Muscle of leg (tissue), 11 donors: ENCODE data around the gene MAPK1IP1L. TPM values are rescaled to one million over a fixed set of nuclear protein-coding genes. Genes with fewer than 3 reads are reported as not detected.
A peak's percentile ranks its signal among the peaks of the same experiment; 100 is the strongest.

Experiments
- DNase-seq: peaks from one replicate; pipeline ENCODE4 v3.0.0; 2013
- H3K27ac ChIP-seq: one replicate; pipeline ENCODE4 v1.5.1; 2013; ENCODE audit warnings: mild to moderate bottlenecking, low read length, control low read depth
- H3K27me3 ChIP-seq: one replicate; pipeline ENCODE4 v1.6.1; 2013; ENCODE audit warnings: low read length; ENCODE audit not compliant: control insufficient read depth, insufficient read depth
- H3K36me3 ChIP-seq: one replicate; pipeline ENCODE4 v1.6.1; 2013; ENCODE audit warnings: low read length; ENCODE audit not compliant: control insufficient read depth, insufficient read depth
- H3K4me1 ChIP-seq: one replicate; pipeline ENCODE4 v1.6.1; 2013; ENCODE audit warnings: low read length; ENCODE audit not compliant: control insufficient read depth, insufficient read depth
- H3K4me3 ChIP-seq: one replicate; pipeline ENCODE4 v1.5.1; 2013; ENCODE audit warnings: low read length, control low read depth
- H3K9me3 ChIP-seq: replicated peaks from 2 replicates; pipeline ENCODE4 v1.6.1; 2013; ENCODE audit warnings: low read depth, low read length; ENCODE audit not compliant: control insufficient read depth
- WGBS: methylation state at CpG from one replicate; pipeline ENCODE4 v1.1.5; 2013; ENCODE audit warnings: missing lambda C conversion rate; ENCODE audit not compliant: insufficient coverage; 5-methylcytosine and 5-hydroxymethylcytosine counted together
- polyA plus RNA-seq, 8 donors: library from polyadenylated mRNA; unstranded; fragments of 120-200 nt; gene quantifications; one replicate each; pipeline versions ENCODE4 v1.2.1 to v1.2.3, GENCODE V29; 2013; ENCODE audit warnings: inconsistent platforms in 1 of 8, low replicate concordance in 1 of 8; ENCODE audit not compliant: insufficient read length in 8 of 8, insufficient read depth in 1 of 8
- total RNA-seq: library from RNA; stranded (reverse); fragments of 120-200 nt; gene quantifications from one replicate; pipeline ENCODE4 v1.2.4, GENCODE V29; 2013

The MAPK1IP1L gene
- total and polyA plus RNA-seq, 9 donors, result 22.3 to 65.0 (median 58.0) TPM

- Histone ChIP-seq H3K36me3 (no peaks in the 10 kb centered on the region), H3K27me3 (no peaks in the 10 kb centered on the region), H3K27ac (no peak overlapping the region), H3K4me1 (peaks cover 14% of the 10 kb centered on the region), H3K9me3 (no peaks in the 10 kb centered on the region), H3K4me3 (no peak overlapping the region)
- no peak for DNase-seq
These were observed 36.9 kb downstream of the MAPK1IP1L start for GRCh38 chr14:55088356-55088755.

- H3K9me3 ChIP-seq, result no peaks in the 10 kb centered on the region
- DNase-seq, result peak; percentile 91
- H3K36me3 ChIP-seq, result no peaks in the 10 kb centered on the region
- peak overlapping the region; percentile 80 for H3K27ac ChIP-seq
- H3K27me3 ChIP-seq, result no peaks in the 10 kb centered on the region
- no peak overlapping the region for H3K4me3 ChIP-seq
- peaks cover 16% of the 10 kb centered on the region for H3K4me1 ChIP-seq
- WGBS, result 8% methylated on average over 4 of the region's 4 CpGs
These were observed 40.9 kb downstream of the MAPK1IP1L start for GRCh38 chr14:55092341-55092740.

- DNase-seq, result peak; percentile 56
- Histone ChIP-seq H3K9me3 (no peaks in the 10 kb centered on the region), H3K4me1 (peaks cover 21% of the 10 kb centered on the region)
These were observed 43.1 kb downstream of the MAPK1IP1L start for GRCh38 chr14:55094292-55095157.

GRCh38 chr14:55097881-55098560, 46.6 kb downstream of the MAPK1IP1L start:
- DNase-seq, result peak; percentile 74
- peak overlapping the region; percentile 42 for H3K27ac ChIP-seq
- 80% methylated on average over 1 of the region's 5 CpGs for WGBS

More at GRCh38 chr14:55094292-55095157, 43.1 kb downstream of the MAPK1IP1L start:
- Histone ChIP-seq H3K27ac (no peak overlapping the region), H3K36me3 (no peaks in the 10 kb centered on the region), H3K27me3 (no peaks in the 10 kb centered on the region), H3K4me3 (no peak overlapping the region)
- WGBS, result 70% methylated on average over 2 of the region's 9 CpGs

GRCh38 chr14:55098561-55098898, 47.1 kb downstream of the MAPK1IP1L start:
- Histone ChIP-seq H3K9me3 (no peaks in the 10 kb centered on the region), H3K27ac (peak overlapping the region; percentile 42)

More at GRCh38 chr14:55097881-55098560, 46.6 kb downstream of the MAPK1IP1L start:
- Histone ChIP-seq H3K4me3 (no peak overlapping the region), H3K4me1 (peaks cover 22% of the 10 kb centered on the region), H3K27me3 (no peaks in the 10 kb centered on the region), H3K36me3 (no peaks in the 10 kb centered on the region), H3K9me3 (no peaks in the 10 kb centered on the region)

GRCh38 chr14:55099756-55100155, 48.3 kb downstream of the MAPK1IP1L start:
- no peak overlapping the region for H3K4me3 ChIP-seq
- WGBS, result no CpG with 5 or more reads among the region's 2 CpGs
- peak overlapping the region; percentile 36 for H3K27ac ChIP-seq
- peaks cover 29% of the 10 kb centered on the region for H3K4me1 ChIP-seq
- peaks cover 5% of the 10 kb centered on the region for H3K9me3 ChIP-seq
- DNase-seq, result peak; percentile 97
- no peaks in the 10 kb centered on the region for H3K27me3 ChIP-seq
- no peaks in the 10 kb centered on the region for H3K36me3 ChIP-seq

More at GRCh38 chr14:55098561-55098898, 47.1 kb downstream of the MAPK1IP1L start:
- Histone ChIP-seq H3K27me3 (no peaks in the 10 kb centered on the region), H3K4me3 (no peak overlapping the region), H3K4me1 (peaks cover 26% of the 10 kb centered on the region), H3K36me3 (no peaks in the 10 kb centered on the region)
- no CpG with 5 or more reads among the region's 1 CpG for WGBS
- no peak for DNase-seq

GRCh38 chr14:55101698-55102097, 50.3 kb downstream of the MAPK1IP1L start:
- peaks cover 5% of the 10 kb centered on the region for H3K9me3 ChIP-seq
- H3K36me3 ChIP-seq, result no peaks in the 10 kb centered on the region
- H3K27me3 ChIP-seq, result no peaks in the 10 kb centered on the region
- WGBS, result 100% methylated on average over 1 of the region's 5 CpGs
- peaks cover 29% of the 10 kb centered on the region for H3K4me1 ChIP-seq
- no peak overlapping the region for H3K4me3 ChIP-seq
- DNase-seq, result no peak
- peak overlapping the region; percentile 91 for H3K27ac ChIP-seq

GRCh38 chr14:55102141-55102621, 50.7 kb downstream of the MAPK1IP1L start:
- WGBS, result no CpG with 5 or more reads among the region's 7 CpGs
- no peaks in the 10 kb centered on the region for H3K27me3 ChIP-seq
- peaks cover 5% of the 10 kb centered on the region for H3K9me3 ChIP-seq
- H3K36me3 ChIP-seq, result no peaks in the 10 kb centered on the region
- H3K4me1 ChIP-seq, result peaks cover 30% of the 10 kb centered on the region
- peak; percentile 92 for DNase-seq
- H3K27ac ChIP-seq, result peak overlapping the region; percentile 91
- H3K4me3 ChIP-seq, result no peak overlapping the region

- Histone ChIP-seq H3K4me3 (no peak overlapping the region), H3K27ac (peak overlapping the region; percentile 91), H3K9me3 (peaks cover 5% of the 10 kb centered on the region), H3K36me3 (no peaks in the 10 kb centered on the region), H3K4me1 (peaks cover 39% of the 10 kb centered on the region), H3K27me3 (no peaks in the 10 kb centered on the region)
- DNase-seq, result peak; percentile 91
- WGBS, result 19% methylated on average over 6 of the region's 13 CpGs
These were observed 51.7 kb downstream of the MAPK1IP1L start for GRCh38 chr14:55103005-55103640.
